SK-N-SH treated with all-trans-retinoic acid at 6 μM for 48 hours (cell line): ENCODE measurements around the gene PIK3R5.

Source experiments
- ARNTL ChIP-seq: fragments of 450-650 bp; formaldehyde crosslinking; IDR thresholded peaks from 2 replicates; pipeline ENCODE4 v1.5.0; 2020; ENCODE audit warnings: low read depth, mild to moderate bottlenecking, moderate library complexity, borderline replicate concordance
- CSRNP3 ChIP-seq: fragments of 250-450 bp; sonication (Bioruptor Pico); IDR thresholded peaks from 2 replicates; pipeline ENCODE4 v1.5.1; 2021; ENCODE audit warnings: mild to moderate bottlenecking, moderate library complexity
- OSR1 ChIP-seq: fragments of 250-450 bp; sonication (Bioruptor Pico); IDR thresholded peaks from 2 replicates; pipeline ENCODE4 v1.8.0; 2022; ENCODE audit warnings: moderate library complexity, mild to moderate bottlenecking, inconsistent platforms
- PPARA ChIP-seq: fragments of 250-450 bp; sonication (Bioruptor Pico); IDR thresholded peaks from 2 replicates; pipeline ENCODE4 v1.5.0; 2020; ENCODE audit warnings: mild to moderate bottlenecking, borderline replicate concordance
- RARB ChIP-seq: fragments of 250-450 bp; sonication (Bioruptor Pico); IDR thresholded peaks from 2 replicates; pipeline ENCODE4 v1.8.0; 2021; ENCODE audit warnings: mild to moderate bottlenecking, moderate library complexity
- TCF4 ChIP-seq: fragments of 250-450 bp; sonication (Bioruptor Pico); IDR thresholded peaks from 2 replicates; pipeline ENCODE4 v1.8.0; 2021; ENCODE audit warnings: mild to moderate bottlenecking, moderate library complexity, borderline replicate concordance
- ZNF70 ChIP-seq: fragments of 450-650 bp; formaldehyde crosslinking; IDR thresholded peaks from 2 replicates; pipeline ENCODE4 v1.5.0; 2020; ENCODE audit warnings: mild to moderate bottlenecking, moderate library complexity
- ZNF8 ChIP-seq: fragments of 450-650 bp; formaldehyde crosslinking; IDR thresholded peaks from 2 replicates; pipeline ENCODE4 v1.5.0; 2020; ENCODE audit warnings: mild to moderate bottlenecking, moderate library complexity

DNA sequence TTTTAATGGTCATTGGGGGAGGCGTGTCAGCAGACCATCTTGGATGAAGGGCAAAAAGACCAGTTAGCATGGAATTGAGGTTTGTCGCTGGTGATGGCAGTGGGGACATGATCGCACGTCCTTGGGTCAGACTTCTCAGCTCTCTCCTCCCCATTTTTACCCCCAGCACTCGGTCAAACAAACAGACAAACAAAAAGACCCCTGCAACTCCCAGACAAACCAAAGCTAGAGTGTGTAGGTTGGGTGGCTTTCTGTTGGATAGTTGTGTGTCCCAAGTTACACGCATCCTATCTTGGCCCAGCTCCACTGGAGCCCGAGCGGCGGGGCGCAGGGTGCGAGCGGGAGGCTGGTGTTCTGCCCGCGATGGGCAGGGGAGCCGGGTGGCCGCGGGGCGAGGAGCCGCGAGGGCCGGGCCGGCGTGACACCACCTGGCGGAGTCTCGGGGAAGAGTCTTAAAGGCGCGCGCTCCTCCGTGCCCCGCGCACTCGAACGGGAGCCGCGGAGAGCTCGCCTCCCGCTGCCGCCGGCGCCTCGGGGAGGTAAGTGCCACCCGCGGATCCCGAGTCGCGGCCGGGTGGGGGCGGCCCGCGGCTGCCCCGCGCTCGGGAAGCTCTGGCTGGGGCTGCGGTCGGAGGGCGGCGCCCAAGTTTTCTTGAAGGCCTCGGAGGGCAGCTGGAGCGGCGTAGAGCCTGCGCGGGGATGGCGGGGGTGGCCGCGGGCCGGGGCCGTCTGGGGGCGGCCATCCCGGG is 37.3 kb upstream of the PIK3R5 start:
- TF ChIP-seq TCF4 (CRISPR knock-in tag) (no peak), ARNTL (CRISPR knock-in tag) (no peak), RARB (CRISPR knock-in tag) (no peak), PPARA (CRISPR knock-in tag) (no peak), OSR1 (no peak), CSRNP3 (CRISPR knock-in tag) (no peak), ZNF70 (no peak), ZNF8 (CRISPR knock-in tag) (no peak)
